T-helper 17 cell (primary cell): ENCODE data around the gene CRYL1. TPM values are rescaled to one million over a fixed set of nuclear protein-coding genes. Genes with fewer than 3 reads are reported as not detected.

Source experiments
- ATAC-seq: fragments of 150-1000 bp; cut with Tn5 transposase; 2 replicates; pipeline ENCODE4 v1.10.0; 2021; ENCODE audit warnings: mild to moderate bottlenecking, moderate library complexity
- DNase-seq, 3 donors: peaks; one replicate each; pipeline versions ENCODE4 v3.0.0 to v3.0.0-alpha.2; 2020 to 2021
- H3K9me3 ChIP-seq: one replicate; pipeline ENCODE4 v1.7.0; 2013; ENCODE audit warnings: low read length, mild to moderate bottlenecking; ENCODE audit not compliant: control insufficient read depth, poor library complexity, severe bottlenecking
- H3K27ac Mint-ChIP-seq: one replicate; pipeline ENCODE4 v1.8.0; 2022; ENCODE audit warnings: mild to moderate bottlenecking, moderate library complexity, mixed read lengths
- H3K27me3 Mint-ChIP-seq: one replicate; pipeline ENCODE4 v1.8.0; 2022; ENCODE audit warnings: mixed read lengths
- H3K36me3 Mint-ChIP-seq: one replicate; pipeline ENCODE4 v1.8.0; 2022; ENCODE audit warnings: low read depth, mixed read lengths
- H3K4me1 Mint-ChIP-seq: one replicate; pipeline ENCODE4 v1.8.0; 2022; ENCODE audit warnings: mild to moderate bottlenecking, mixed read lengths
- H3K4me3 Mint-ChIP-seq: one replicate; pipeline ENCODE4 v1.8.0; 2022; ENCODE audit warnings: mild to moderate bottlenecking, moderate library complexity, mixed read lengths
- total RNA-seq, 4 donors: library from RNA in 2 of 4; stranded (reverse) in 2 of 4; gene quantifications; one replicate each; pipeline ENCODE4 v1.2.3 and lab custom pipeline; 2022 to 2026

The CRYL1 gene
- total RNA-seq, 2 donors from 2014 or later, result 17.1 to 18.1 TPM

DNA sequence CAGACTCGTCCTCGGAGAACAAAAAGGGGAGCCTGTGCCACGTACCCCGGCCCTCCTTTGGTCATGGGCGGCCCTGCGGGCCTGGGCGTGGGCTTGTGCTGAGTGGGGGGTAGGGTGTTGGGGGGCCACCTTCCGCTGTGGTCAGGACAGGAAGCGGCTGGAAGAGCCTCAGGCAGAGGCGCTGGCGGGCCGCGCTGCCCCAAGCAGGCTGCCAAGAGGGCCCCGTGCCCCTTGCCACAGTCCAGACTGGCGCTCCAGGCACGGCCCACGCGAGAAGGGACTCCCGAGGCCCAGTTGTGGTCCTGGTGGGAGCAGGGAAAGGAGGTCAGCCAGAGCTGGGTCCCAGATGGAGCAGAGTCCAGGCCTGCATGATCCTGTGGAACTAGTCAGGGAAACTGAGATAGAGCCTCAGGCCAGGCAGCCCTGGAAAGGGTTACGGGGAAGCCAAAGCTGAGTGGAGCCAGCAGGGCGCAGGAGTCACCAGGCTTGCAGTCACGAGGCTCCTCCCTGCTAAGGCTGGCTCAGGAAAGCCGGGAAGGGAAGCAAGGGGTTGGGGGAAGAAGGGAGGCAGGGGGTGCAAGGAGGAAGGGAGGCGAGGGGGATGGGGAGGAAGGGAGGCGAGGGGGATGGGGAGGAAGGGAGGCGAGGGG lies 135.0 kb downstream of the CRYL1 start:
- no peak overlapping the region for H3K4me3 Mint-ChIP-seq
- peaks cover 5% of the 10 kb centered on the region for H3K4me1 Mint-ChIP-seq
- no peak overlapping the region for H3K27ac Mint-ChIP-seq
- no peaks in the 10 kb centered on the region for H3K27me3 Mint-ChIP-seq
- no peak for DNase-seq
- ATAC-seq, result no peak
- H3K9me3 ChIP-seq, result no peaks in the 10 kb centered on the region
- H3K36me3 Mint-ChIP-seq, result no peaks in the 10 kb centered on the region

DNA sequence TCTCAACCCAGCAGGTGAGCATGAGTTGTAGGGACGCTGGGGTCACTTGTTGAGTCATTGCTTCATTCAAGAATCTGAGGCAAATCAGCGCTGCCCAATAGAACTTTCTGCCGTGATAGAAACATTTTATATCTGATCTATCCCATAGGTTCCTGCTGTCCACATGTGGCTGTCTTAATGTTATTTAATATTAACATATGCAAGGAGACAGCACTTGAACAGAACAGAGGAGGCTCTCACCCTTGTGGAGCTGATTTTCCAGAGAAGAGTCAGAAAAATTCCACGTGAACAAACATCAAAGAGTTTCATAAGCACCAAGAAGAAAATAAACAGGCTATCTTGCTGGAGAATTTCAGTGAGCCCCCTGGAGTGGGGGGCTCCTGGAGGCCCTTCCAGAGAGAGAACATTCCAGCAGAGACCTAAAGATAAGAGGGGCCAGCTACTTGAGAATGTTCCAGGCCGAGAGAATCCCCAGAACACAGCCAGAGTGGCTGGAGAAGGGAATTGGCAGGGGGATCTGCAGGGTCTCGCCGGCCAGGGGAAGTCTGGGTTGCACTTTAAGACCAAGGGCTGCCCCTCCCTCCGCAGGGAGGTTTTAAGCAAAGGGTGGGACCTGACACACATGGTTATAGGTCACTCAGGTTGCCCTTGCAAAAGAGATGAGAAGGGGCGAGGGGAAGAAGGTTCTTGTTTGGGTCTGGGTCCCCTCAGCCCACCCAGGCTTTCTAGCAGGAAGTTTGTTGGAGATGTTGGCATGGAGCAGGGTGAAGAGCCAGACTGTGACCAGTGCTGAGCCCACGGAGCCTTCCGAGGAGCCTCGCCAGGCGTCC lies 135.7 kb downstream of the CRYL1 start:
- DNase-seq, result no peak
- no peak for ATAC-seq
- H3K9me3 ChIP-seq, result no peaks in the 10 kb centered on the region
- no peaks in the 10 kb centered on the region for H3K36me3 Mint-ChIP-seq
- H3K27me3 Mint-ChIP-seq, result no peaks in the 10 kb centered on the region
- peaks cover 5% of the 10 kb centered on the region for H3K4me1 Mint-ChIP-seq
- H3K27ac Mint-ChIP-seq, result no peak overlapping the region
- H3K4me3 Mint-ChIP-seq, result no peak overlapping the region

DNA sequence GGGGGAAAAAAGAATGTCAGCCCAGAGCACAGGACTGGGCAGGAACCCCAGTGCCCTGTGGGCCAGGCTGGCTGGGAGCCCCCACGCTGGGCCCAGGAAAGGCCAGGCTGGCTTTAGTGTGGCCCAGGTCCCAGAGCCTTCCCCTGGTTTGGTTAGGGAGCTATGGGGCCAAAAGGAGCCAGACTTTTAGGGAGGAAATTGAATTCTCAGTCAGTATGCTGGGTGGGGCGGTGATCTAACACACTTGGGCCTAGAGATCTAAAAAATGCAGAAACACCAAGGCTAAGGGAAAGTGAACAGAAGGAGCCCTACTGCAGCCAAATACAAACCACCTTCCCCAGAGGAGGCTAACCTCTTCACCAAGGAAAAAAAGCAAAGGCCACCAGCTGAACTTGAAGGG lies 137.5 kb downstream of the CRYL1 start:
- DNase-seq (no peak), ATAC-seq (no peak)
- Mint-ChIP-seq H3K4me1 (peaks cover 5% of the 10 kb centered on the region), H3K27ac (no peak overlapping the region), H3K36me3 (no peaks in the 10 kb centered on the region), H3K4me3 (no peak overlapping the region), H3K27me3 (no peaks in the 10 kb centered on the region)
- H3K9me3 ChIP-seq, result no peaks in the 10 kb centered on the region

DNA sequence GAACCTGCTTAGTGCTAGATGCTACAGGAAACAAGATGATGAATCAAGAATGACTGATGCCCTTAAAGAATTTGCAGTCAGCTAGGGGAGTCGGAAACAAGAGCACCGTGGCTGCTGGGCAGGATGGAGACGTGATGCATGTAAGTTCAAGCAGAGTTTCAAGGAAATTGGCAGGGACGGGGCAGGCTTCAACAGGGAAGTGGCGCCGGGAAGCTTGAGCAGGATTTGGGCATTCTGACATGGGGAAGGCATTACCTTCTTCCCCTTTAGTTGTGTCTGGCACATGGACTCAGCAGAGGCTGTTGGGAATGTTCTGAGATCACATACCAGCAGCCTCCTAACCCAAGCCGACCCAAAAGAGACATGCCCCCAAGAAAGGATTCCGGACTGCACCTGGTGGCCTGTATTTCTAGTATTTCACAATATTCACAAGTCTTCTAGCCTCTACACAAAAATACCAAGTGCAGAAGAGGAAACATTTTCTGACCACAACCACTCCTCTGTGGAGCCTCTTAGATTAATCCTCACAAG lies 138.2 kb downstream of the CRYL1 start:
- Mint-ChIP-seq H3K27ac (no peak overlapping the region), H3K27me3 (no peaks in the 10 kb centered on the region), H3K4me3 (no peak overlapping the region), H3K36me3 (no peaks in the 10 kb centered on the region), H3K4me1 (peaks cover 5% of the 10 kb centered on the region)
- DNase-seq (no peak), ATAC-seq (no peak)
- no peaks in the 10 kb centered on the region for H3K9me3 ChIP-seq

DNA sequence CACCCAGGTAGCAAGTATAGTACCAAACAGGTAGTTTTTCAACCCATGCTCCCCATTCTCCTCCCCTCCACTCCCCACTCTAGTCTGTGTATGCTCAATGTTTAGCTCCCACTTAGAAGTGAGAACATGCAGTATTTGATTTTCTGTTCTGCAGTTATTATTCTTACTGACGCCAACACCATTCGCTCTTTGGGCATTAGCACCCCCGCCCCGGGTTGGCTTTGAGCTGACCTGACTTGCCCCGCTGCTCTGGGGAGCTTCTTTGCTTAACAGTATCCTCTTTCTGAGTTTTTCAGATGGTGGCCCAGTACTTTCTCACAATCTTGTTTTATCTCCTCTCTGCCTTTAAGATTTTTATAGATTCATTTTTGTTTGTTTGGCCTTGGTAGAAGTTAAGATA lies 138.7 kb downstream of the CRYL1 start:
- no peak for ATAC-seq
- Mint-ChIP-seq H3K27ac (no peak overlapping the region), H3K4me1 (peaks cover 5% of the 10 kb centered on the region), H3K4me3 (no peak overlapping the region), H3K36me3 (no peaks in the 10 kb centered on the region), H3K27me3 (no peaks in the 10 kb centered on the region)
- no peaks in the 10 kb centered on the region for H3K9me3 ChIP-seq
- DNase-seq, result no peak

DNA sequence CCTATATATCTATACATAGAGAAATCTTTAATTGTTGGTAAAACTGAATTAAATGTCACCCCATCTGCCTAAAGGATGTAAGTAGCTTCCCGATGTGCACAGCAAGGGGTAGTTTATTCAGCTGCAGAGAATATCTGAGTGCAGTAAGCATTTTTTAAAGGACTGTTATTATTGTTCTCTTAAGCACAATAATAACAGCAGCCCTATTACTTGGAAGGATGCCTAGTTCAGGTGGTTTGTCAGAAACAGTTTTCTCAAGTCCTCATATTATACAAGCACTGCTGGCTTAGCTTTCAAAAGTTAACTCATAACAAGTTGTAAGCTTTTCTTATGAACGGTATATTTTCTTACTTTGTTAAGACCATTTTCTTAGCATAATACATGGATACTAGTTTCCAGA lies 142.6 kb downstream of the CRYL1 start:
- H3K36me3 Mint-ChIP-seq, result no peaks in the 10 kb centered on the region
- ATAC-seq (no peak), DNase-seq (no peak)
- H3K27me3 Mint-ChIP-seq, result no peaks in the 10 kb centered on the region
- no peak overlapping the region for H3K4me3 Mint-ChIP-seq
- peaks cover 5% of the 10 kb centered on the region for H3K4me1 Mint-ChIP-seq
- H3K9me3 ChIP-seq, result no peaks in the 10 kb centered on the region
- no peak overlapping the region for H3K27ac Mint-ChIP-seq

DNA sequence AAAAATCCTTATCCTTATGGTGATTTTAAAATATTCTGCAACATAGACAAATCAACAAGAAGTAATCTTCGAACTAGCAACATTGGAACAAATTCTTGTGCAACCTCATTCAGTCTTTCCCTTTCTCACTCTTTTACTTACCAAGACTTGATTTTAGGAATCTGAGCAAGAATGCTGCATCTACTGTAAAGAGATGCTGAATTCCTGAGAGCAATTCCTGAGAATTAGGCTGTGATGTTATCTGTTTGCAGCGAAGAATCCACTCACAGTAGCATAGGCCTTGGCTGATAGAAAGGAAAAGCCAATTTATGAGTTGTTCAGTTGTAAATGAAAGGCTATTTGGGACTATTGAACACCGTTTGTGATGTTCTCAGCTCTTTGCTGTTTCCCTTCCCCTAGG lies 144.3 kb downstream of the CRYL1 start:
- no peaks in the 10 kb centered on the region for H3K4me1 Mint-ChIP-seq
- no peaks in the 10 kb centered on the region for H3K27me3 Mint-ChIP-seq
- H3K9me3 ChIP-seq, result no peaks in the 10 kb centered on the region
- no peak overlapping the region for H3K4me3 Mint-ChIP-seq
- ATAC-seq (no peak), DNase-seq (no peak)
- no peaks in the 10 kb centered on the region for H3K36me3 Mint-ChIP-seq
- no peak overlapping the region for H3K27ac Mint-ChIP-seq

DNA sequence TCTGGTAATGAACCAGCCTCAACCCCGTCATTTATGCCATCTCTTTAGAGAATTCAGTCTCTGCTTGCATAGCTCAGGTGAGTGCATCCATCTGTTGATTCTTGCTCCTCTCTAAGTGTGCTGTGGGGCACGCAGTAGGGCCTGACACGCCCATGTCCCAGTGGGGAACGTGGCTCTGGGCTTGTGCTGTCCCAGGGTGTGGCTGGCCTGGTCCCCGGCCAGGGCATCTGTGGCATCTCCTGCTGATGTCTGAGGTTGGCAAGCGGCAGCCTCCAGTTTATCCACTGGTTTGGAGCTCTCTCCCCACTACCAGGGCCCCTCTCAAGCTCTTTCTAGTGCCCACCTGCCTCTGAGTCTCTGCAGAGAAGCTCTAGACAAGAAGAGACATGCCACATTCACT lies 146.9 kb downstream of the CRYL1 start:
- no peaks in the 10 kb centered on the region for H3K4me1 Mint-ChIP-seq
- H3K4me3 Mint-ChIP-seq, result no peak overlapping the region
- no peak for ATAC-seq
- no peaks in the 10 kb centered on the region for H3K36me3 Mint-ChIP-seq
- peak overlapping the region; percentile 67 for H3K27ac Mint-ChIP-seq
- DNase-seq, result no peak
- no peaks in the 10 kb centered on the region for H3K27me3 Mint-ChIP-seq
- H3K9me3 ChIP-seq, result no peaks in the 10 kb centered on the region

DNA sequence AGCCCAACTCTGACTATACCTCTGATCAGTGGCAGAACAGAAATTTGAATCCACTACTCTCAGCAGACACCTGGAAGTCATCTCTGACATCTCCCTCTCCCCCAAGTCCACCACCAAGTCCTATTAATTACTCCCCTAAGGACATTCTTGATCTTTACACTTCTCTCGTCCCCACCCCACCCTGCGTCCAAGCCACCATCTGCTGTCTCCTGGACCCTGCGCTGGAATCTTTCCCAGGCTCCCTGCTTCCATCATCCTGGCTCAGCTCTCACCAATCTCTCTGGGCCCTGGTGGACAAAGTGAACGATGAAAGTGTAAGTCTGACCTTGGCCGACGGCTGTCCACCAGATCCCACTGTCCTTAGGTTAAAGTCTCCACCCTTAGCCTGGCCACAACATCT lies 147.9 kb downstream of the CRYL1 start:
- Mint-ChIP-seq H3K27me3 (no peaks in the 10 kb centered on the region), H3K4me3 (no peak overlapping the region), H3K36me3 (no peaks in the 10 kb centered on the region), H3K4me1 (no peaks in the 10 kb centered on the region), H3K27ac (no peak overlapping the region)
- DNase-seq (no peak), ATAC-seq (no peak)
- H3K9me3 ChIP-seq, result no peaks in the 10 kb centered on the region

DNA sequence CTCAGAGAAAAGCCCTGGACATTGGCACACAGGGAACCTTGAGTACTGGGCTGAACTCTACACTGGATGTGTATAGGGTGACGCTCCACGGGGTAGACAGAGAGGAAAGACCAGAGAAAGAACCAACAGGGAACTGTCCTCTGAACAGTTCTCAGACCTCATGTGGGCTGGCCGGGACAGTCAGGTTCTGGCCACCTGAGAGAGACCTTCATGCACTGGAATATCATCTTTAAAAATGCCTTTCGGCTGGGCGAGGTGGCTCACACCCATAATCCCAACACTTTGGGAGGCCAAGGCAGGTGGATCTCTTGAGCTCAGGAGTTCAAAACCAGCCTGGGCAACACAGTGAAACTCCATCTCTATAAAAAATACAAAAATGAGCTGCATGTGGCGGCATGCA lies 149.8 kb downstream of the CRYL1 start:
- Mint-ChIP-seq H3K4me1 (no peaks in the 10 kb centered on the region), H3K27me3 (peaks cover 6% of the 10 kb centered on the region)

DNA sequence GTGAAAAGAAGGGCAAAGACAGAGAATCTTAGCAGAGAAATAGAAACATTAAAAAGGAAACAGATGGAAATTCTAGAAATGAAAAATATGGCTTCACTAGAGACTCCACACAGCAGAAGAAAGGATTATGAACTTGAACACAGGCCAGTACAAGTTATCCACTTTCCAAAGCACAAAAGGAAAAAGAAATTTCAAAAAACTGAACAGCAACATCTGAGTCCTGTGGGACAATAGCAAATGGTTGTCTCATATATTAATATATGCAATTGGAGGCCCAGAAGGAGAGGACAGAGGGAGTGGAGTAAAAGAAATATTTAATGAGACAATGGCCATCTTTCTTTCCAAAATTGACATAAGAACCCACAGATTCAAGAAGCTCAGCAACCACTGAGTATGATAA lies 151.8 kb downstream of the CRYL1 start:
- Mint-ChIP-seq H3K27me3 (peaks cover 17% of the 10 kb centered on the region), H3K4me1 (no peaks in the 10 kb centered on the region), H3K36me3 (no peaks in the 10 kb centered on the region), H3K4me3 (no peak overlapping the region), H3K27ac (no peak overlapping the region)
- ATAC-seq, result no peak
- no peaks in the 10 kb centered on the region for H3K9me3 ChIP-seq
- DNase-seq, result no peak

More for the DNA sequence above, 149.8 kb downstream of the CRYL1 start:
- Mint-ChIP-seq H3K4me3 (no peak overlapping the region), H3K27ac (no peak overlapping the region), H3K36me3 (no peaks in the 10 kb centered on the region)
- H3K9me3 ChIP-seq, result no peaks in the 10 kb centered on the region
- no peak for ATAC-seq
- no peak for DNase-seq

DNA sequence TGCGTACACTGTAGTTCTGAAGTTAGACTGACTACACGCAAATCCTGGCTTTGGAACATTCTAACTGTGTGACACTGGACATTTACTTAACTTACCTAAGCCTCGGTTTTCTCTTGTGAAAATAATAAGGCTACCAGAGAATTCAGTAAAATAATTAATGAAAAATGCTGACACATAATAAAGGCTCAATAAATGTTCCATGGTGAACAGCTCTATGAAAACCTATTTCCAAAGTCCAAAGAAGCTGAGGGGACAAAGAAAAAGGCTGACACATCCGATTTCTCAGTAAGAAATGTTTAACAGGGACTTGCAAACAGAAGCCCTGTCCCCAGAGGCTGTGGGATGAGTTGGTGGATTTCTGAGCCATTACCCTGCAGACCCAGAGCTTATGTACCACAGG lies 153.8 kb downstream of the CRYL1 start:
- Mint-ChIP-seq H3K27me3 (peaks cover 24% of the 10 kb centered on the region), H3K36me3 (peaks cover 3% of the 10 kb centered on the region), H3K4me1 (no peaks in the 10 kb centered on the region), H3K4me3 (no peak overlapping the region), H3K27ac (no peak overlapping the region)
- ATAC-seq (no peak), DNase-seq (no peak)
- H3K9me3 ChIP-seq, result no peaks in the 10 kb centered on the region

DNA sequence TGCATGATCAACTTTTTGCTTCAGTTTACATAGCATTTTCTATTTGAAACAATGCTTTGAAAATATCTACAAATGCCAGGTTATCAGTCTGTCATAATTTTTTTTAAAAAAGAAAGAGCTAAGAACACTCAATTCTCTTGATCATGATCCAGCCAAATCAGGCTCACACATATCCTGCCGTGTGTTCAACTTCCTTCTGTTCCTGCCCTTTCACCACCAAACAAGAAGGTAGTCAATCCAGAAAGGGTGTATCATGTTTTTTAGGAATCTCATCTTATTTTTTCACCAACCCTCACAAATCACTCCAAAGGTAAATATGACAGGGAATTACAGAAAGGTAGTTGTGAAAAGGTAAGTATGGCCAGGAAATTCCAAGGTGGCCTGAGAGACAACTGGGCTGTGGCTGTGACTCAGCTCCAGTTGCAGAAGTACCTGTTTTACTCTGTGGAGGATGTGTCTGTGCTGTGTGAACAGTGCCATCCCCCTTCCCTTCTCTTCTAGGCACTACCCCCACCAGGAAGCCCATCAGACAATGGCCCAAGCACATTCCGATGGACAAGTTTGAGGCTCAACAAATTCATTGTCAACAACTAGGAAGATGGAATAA lies 154.7 kb downstream of the CRYL1 start:
- DNase-seq (no peak), ATAC-seq (no peak)
- Mint-ChIP-seq H3K36me3 (peaks cover 3% of the 10 kb centered on the region), H3K27me3 (peaks cover 24% of the 10 kb centered on the region), H3K27ac (no peak overlapping the region), H3K4me1 (no peaks in the 10 kb centered on the region), H3K4me3 (no peak overlapping the region)
- no peaks in the 10 kb centered on the region for H3K9me3 ChIP-seq
